Glomerular endothelial cell (primary cell): ENCODE data around the gene ACAP2. TPM values are rescaled to one million over a fixed set of nuclear protein-coding genes. Genes with fewer than 3 reads are reported as not detected.

Experiments used
- DNase-seq: peaks from one replicate; pipeline ENCODE4 v3.0.0-alpha.2; 2011; ENCODE audit warnings: low read depth, low spot score; ENCODE audit errors: extremely low read depth
- total RNA-seq: library from RNA; depleted of rRNA; stranded (reverse); fragments of >200 nt; gene quantifications from 2 replicates; pipeline ENCODE4 v1.2.3, GENCODE V29; 2015

The ACAP2 gene
- total RNA-seq, 1 donor from 2014 or later = 39.8 TPM

DNA sequence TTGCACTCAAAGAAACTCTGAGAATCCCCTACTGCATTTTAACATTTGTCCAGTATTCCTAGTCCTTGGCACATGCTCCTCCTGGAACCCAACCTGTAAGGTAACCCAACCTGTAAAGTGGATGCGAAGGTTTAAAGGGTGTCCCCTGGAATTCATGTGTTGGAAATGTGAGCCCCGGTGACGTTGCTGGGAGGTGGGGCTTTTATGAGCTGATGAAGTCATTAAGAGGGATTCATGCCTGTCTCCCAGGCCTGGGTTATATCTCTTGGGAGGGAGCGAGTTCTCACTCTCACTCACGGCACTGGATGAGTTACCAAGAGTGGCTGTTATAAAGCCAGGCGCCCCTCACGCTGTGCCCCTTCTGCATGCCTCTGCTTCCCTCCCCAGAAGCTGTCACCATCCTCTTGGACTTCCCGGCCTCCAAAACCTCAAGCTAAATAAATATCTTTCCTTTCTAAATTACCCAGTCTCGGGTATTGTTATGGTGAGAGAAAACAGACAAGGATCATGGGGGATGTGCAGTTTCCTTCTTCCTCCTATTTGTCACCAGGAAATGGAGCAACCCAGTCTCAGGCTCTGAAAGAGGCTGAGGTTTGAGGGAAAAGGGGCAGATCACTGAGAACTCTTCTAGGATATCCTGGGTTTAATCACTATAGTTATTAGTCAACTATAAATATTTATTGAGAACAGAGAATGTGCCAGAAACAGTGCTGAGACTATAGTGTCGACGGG lies 179.5 kb downstream of the ACAP2 start:
- DNase-seq = no peak

- DNase-seq = no peak
Observed at GRCh38 chr3:195261925-195262324, 180.9 kb downstream of the ACAP2 start.

GRCh38 chr3:195260280-195260905 lies 182.4 kb downstream of the ACAP2 start:
- no peak for DNase-seq

DNA sequence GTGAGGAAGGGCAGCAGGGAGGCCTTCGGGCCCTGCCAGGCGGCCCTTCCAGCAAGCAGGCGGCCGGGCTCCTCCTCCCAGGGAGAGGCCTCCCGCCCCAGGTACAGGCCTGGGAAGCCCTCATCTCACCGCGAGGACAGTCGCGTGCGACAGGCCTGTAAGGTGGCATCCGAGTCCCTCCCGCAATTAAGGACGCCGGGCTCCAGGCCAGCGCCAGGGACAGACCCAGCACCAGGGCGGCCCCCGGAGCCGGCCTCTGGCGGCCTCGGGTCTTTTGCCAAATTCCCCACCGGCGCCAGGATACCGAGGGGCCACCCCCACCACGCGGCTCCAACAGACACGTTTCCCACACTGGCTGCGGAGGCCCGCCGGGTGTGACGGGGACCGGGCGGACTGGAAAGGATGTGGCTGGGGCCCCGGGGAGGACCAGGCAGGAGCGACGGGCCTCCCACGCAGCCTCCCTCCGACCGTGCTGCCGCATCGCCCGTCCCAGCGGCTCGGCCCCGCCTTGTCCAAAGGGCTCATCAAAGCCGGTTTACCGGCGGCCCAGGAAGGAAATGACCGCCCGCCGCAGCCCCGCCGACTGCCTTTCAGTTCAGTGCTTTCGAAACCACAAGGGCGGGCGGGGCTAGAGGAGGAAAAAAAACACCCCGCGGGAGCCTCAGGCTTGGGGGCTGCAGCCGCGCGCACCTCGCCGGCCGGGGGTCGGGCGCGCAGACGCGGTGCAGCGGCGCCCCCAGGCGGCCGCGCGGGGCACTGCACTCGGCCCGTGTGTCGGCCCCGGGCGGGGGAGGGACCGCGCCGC lies 183.1 kb downstream of the ACAP2 start:
- no peak for DNase-seq

DNA sequence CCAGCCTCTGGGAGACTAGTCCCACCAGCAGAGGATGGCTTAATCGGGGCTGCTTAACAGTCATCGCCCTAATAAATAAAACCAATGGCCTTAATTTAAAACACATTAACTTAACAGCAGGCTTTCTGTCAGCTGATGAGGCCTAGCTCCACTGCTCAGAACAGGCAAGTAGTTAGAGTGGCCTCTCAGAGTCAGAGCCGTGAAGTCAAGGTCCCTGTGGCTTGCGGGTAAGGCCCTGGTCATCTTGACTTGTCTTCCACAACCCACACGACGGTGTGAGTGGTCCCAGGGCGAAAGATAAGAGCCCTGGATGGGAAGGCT lies 183.7 kb downstream of the ACAP2 start:
- no peak for DNase-seq

GRCh38 chr3:195258449-195259153 lies 184.2 kb downstream of the ACAP2 start:
- DNase-seq = no peak

- DNase-seq = no peak
Observed at GRCh38 chr3:195257454-195258448, 185.1 kb downstream of the ACAP2 start.

GRCh38 chr3:195256639-195257453 lies 186.0 kb downstream of the ACAP2 start:
- no peak for DNase-seq

GRCh38 chr3:195255571-195256501 lies 187.0 kb downstream of the ACAP2 start:
- no peak for DNase-seq

DNA sequence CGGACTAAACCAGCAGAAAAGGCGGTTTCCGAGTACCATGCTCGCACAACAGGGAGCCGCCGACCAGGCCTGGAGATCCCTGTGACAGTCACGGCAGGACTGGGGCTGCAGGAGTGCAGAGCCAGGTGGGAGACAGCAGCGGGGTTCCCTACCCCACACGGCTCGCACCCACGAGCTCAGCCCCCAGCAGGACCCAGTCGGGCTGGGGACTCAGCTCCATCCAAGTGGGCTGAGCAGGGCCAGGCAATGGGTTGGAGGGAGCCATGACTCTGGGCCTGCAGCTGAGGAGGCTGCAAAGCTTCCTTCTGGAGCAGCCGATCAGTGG lies 187.7 kb downstream of the ACAP2 start:
- DNase-seq = no peak

- DNase-seq = no peak
Observed at GRCh38 chr3:195254454-195255175, 188.2 kb downstream of the ACAP2 start.

- DNase-seq = no peak
Observed at GRCh38 chr3:195253923-195254432, 188.8 kb downstream of the ACAP2 start.

DNA sequence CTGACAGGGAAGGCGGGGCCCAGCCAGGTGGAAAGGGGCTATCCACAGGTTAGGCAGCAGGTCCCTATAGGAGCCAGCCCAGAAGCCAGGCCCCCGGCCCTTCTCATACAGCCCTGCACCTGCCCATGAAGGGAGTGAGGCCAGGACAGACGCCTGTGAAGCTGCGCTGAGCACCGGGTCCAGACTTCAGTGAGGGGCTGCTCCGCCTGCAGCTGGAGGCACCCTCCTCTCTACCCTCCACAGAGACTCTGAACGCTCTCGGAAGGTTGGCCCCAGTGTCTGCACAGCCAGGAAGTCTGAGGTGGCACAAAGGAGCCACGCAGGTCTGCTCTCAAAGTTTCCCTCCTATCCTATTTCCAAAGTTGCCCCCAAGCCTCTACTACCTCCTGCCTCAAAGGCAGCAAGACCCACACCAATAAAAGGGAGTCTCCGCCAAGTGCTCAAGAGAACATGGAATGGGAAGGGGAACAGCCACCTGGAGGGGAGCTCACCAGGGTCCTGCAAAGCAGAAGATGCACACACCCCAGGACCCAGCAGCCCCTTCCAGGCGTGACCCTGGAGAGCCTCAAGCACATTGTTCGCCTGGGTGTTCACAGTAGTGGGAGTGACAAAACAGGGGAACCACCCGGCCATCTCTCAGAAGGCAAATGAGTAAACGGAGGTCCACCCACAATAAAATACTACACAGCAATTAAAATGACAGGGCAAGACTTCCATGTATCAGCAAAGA lies 191.3 kb downstream of the ACAP2 start:
- no peak for DNase-seq

GRCh38 chr3:195250473-195251251 lies 192.2 kb downstream of the ACAP2 start:
- no peak for DNase-seq

DNA sequence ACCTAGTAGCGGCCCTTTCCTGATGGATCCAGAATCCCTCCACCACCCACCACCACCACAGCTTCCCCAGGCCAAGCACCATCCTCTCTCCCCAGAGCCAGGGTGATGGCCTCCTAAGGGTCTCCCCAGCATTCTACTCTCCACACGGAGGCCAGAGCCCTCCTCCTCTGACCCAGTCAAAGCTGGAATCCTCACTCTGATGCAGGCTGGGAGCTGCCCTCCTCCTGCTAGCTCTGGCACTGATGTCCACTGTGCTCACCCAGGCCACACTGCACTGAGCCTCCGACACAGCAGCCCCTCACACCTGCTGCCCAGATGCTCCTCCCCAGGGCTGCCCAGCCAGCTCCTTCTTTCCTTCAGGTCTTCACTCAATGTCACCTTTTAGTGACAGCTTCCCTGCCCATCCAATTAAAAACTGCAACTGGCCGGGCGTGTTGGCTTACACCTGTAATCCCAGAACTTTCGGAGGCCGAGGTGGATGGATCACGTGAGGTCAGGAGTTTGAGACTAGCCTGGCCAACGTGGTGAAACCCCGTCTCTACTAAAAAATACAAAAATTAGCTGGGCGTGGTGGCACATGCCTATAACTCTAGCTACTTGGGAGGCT lies 192.9 kb downstream of the ACAP2 start:
- DNase-seq = no peak
